Parathyroid adenoma (tissue), 2 donors: ENCODE data around the gene ACY1.

Experiments used
- H2AFZ ChIP-seq: fragments of 300-600 bp; sonication (generic); one replicate; pipeline ENCODE4 v1.7.0; 2017; ENCODE audit warnings: antibody characterized with exemption, mild to moderate bottlenecking
- H3K27ac ChIP-seq: fragments of 300-600 bp; sonication (generic); one replicate; pipeline ENCODE4 v1.7.0; 2017
- H3K27me3 ChIP-seq: fragments of 300-600 bp; sonication (generic); one replicate; pipeline ENCODE4 v1.7.0; 2017; ENCODE audit warnings: low read length; ENCODE audit not compliant: control insufficient read depth, insufficient read depth
- H3K36me3 ChIP-seq: fragments of 300-600 bp; sonication (generic); one replicate; pipeline ENCODE4 v1.7.0; 2017; ENCODE audit warnings: low read length; ENCODE audit not compliant: control insufficient read depth, insufficient read depth
- H3K4me1 ChIP-seq: fragments of 300-600 bp; sonication (generic); one replicate; pipeline ENCODE4 v1.7.0; 2017; ENCODE audit warnings: control low read depth
- H3K4me2 ChIP-seq: fragments of 300-600 bp; sonication (generic); one replicate; pipeline ENCODE4 v1.7.0; 2017; ENCODE audit warnings: low read length
- H3K4me3 ChIP-seq: fragments of 300-600 bp; sonication (generic); one replicate; pipeline ENCODE4 v1.7.0; 2017; ENCODE audit warnings: low read depth, low read length
- H3K79me2 ChIP-seq: fragments of 300-600 bp; sonication (generic); one replicate; pipeline ENCODE4 v1.7.0; 2017; ENCODE audit warnings: control low read depth
- H3K9ac ChIP-seq: fragments of 300-600 bp; sonication (generic); one replicate; pipeline ENCODE4 v1.7.0; 2017; ENCODE audit warnings: mild to moderate bottlenecking
- H3K9me3 ChIP-seq: fragments of 300-600 bp; sonication (generic); one replicate; pipeline ENCODE4 v1.7.0; 2017; ENCODE audit warnings: low read length; ENCODE audit not compliant: control insufficient read depth
- CTCF ChIP-seq: fragments of 300-600 bp; sonication (generic); IDR thresholded peaks from one replicate; pipeline ENCODE4 v1.7.0; 2017; ENCODE audit warnings: antibody characterized with exemption, mild to moderate bottlenecking
- donor health status: primary hyperparathyroidism.

The ACY1 gene

GRCh38 chr3:51941463-51941797 is 41.9 kb upstream of the ACY1 start:
- H3K9me3 ChIP-seq, result no peaks in the 10 kb centered on the region
- H3K9ac ChIP-seq, result peak overlapping the region; percentile 44
- H3K4me1 ChIP-seq, result peaks cover 12% of the 10 kb centered on the region
- no peaks in the 10 kb centered on the region for H3K36me3 ChIP-seq
- peak overlapping the region; percentile 94 for H3K4me2 ChIP-seq
- no peak for TF ChIP-seq CTCF
- no peaks in the 10 kb centered on the region for H3K27me3 ChIP-seq
- peak overlapping the region; percentile 24 for H3K27ac ChIP-seq
- peak overlapping the region; percentile 86 for H2AFZ ChIP-seq
- peak overlapping the region; percentile 80 for H3K4me3 ChIP-seq
- H3K79me2 ChIP-seq, result no peaks in the 10 kb centered on the region

DNA sequence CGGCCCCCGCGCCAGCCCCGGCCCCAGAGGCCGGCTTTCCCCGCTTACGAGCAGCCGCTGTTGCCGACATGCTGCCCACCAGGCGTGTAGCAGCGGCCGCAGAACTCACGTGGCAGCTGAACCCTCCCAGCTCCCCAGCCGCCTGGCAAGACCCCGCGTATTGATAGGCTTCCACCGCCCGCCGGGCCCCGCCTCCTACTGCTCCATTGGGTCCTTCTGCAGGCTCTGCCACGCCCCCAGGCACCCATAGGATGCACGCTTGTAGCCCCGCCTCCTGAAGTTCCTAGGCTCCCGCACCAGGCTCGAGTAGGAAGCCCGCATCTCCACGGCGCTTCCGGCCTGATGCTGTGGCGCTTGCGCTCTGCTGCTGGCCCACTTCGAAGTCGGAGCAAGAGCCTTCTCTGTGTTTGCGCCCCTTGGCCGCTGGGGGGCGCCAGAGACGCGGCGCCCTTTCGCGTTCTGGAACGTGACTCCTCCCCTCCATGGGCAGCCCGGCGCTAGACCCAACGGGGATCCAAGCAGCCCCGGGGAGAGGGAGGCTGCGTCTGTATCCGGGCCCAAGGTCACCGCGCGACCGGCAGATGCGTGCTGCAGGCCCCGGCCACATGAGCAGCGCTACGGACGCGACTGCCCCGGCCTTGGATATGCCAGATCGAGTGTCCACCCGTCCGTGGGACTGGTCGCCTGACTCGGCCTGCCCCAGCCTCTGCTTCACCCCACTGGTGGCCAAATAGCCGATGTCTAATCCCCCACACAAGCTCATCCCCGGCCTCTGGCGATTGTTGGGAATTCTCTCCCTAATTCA is 41.3 kb upstream of the ACY1 start, which contains the start of the genes PARP3 and RRP9:
Gene PARP3 (plus strand): TSS at position 566 of the 805 bp plus-strand sequence. CDS start 993 bp downstream, outside the sequence.
Gene RRP9 (minus strand): TSS at position 107 of the 805 bp plus-strand sequence. CDS start 37 bp downstream, at position 70.
- Histone ChIP-seq H3K27me3 (no peaks in the 10 kb centered on the region), H3K36me3 (no peaks in the 10 kb centered on the region), H3K79me2 (no peaks in the 10 kb centered on the region), H2AFZ (peak within 1 kb of the TSS; percentile 96), H3K27ac (peak within 1 kb of the TSS; percentile 97), H3K4me3 (peak within 1 kb of the TSS; percentile 80), H3K9ac (peak within 1 kb of the TSS; percentile 93), H3K9me3 (no peaks in the 10 kb centered on the region), H3K4me1 (peaks cover 12% of the 10 kb centered on the region), H3K4me2 (peak within 1 kb of the TSS; percentile 94)
- TF ChIP-seq CTCF, result peak; percentile 100

DNA sequence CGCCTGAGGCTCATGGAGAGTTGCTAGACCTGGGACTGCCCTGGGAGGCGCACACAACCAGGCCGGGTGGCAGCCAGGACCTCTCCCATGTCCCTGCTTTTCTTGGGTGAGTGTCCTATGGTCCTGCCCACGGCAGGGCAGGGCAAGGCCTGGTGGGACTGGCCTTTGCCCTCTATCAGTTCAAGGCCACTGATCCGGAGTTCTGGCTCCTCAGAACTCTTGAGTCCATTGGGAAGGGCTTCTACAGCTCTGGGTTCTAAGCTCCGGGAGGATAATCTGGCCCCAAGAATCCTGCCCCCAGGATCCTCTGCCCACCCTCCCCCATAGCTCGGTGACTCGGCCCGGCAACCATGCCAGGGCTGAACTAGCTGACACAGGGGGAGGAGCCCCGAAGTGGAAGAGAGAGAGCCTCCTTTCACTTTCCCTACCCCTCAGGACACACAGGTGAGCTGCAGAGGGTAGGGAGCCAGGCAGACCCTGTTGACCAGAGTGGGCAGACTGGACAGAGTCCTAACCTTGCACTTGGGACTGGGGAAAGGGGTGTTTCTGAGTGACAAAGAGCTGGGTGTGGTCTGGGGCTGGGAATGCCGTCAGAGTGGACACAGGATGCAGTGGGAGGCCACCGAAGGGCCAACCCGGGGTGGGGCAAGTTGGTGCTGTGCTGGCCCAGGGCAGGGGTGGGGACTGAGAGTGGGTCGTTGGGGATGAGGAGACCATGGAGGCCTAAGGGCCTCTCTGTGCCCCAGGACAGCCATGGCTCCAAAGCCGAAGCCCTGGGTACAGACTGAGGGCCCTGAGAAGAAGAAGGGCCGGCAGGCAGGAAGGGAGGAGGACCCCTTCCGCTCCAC is 40.5 kb upstream of the ACY1 start:
- peak overlapping the region; percentile 97 for H3K27ac ChIP-seq
- no peaks in the 10 kb centered on the region for H3K27me3 ChIP-seq
- peak overlapping the region; percentile 62 for H3K4me3 ChIP-seq
- H3K9ac ChIP-seq, result peak overlapping the region; percentile 93
- H2AFZ ChIP-seq, result peak overlapping the region; percentile 96
- H3K36me3 ChIP-seq, result no peaks in the 10 kb centered on the region
- peak overlapping the region; percentile 82 for H3K4me2 ChIP-seq
- peaks cover 12% of the 10 kb centered on the region for H3K4me1 ChIP-seq
- TF ChIP-seq CTCF, result no peak
- no peaks in the 10 kb centered on the region for H3K79me2 ChIP-seq
- no peaks in the 10 kb centered on the region for H3K9me3 ChIP-seq

DNA sequence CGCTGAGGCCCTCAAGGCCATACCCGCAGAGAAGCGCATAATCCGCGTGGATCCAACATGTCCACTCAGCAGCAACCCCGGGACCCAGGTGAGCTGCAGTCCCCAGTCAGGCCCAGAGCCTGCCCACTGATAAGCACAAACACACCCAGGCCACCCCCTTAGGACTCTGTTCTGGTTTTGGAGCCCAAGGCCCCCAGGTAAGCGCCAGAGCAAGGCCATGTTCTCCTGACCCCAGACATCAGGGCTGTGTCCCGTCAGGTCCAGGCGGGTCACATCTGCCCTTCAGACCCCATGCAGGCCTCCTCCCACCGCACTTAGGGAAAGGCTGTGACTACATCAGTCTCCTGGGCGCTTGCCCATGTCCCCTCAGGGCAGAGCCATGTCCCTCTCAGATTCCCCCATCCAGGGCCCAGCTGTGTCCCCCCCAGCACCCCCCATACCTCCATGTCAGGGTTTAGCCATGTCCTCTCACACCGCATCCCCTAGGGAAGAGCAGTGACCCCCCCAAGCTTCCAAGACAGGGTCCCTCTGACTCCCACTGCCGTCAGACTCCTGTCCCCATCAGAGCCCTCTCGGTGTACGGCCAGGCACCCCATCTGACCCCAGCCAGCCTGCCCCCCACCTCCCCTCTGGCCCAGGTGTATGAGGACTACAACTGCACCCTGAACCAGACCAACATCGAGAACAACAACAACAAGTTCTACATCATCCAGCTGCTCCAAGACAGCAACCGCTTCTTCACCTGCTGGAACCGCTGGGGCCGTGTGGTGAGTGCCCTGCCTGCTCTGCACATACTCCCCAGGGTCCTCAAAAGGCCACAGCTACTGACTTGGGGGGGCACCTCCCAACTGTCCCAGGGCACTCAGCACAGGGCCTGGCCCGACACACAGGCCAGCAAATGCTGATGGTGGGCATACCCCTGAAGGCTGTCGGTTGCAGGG is 39.6 kb upstream of the ACY1 start:
- Histone ChIP-seq H3K4me1 (peaks cover 12% of the 10 kb centered on the region), H3K27me3 (no peaks in the 10 kb centered on the region), H2AFZ (peak overlapping the region; percentile 96), H3K4me2 (peak overlapping the region; percentile 82), H3K36me3 (no peaks in the 10 kb centered on the region), H3K9me3 (no peaks in the 10 kb centered on the region), H3K79me2 (no peaks in the 10 kb centered on the region), H3K27ac (peak overlapping the region; percentile 97), H3K9ac (no peak overlapping the region), H3K4me3 (peak overlapping the region; percentile 62)
- no peak for TF ChIP-seq CTCF
